ENCODE data around the gene RNF150. TPM values are rescaled to one million over a fixed set of nuclear protein-coding genes. Genes with fewer than 3 reads are reported as not detected.

RNF150 gene
- total RNA-seq, 1 experiment from 2014 or later, result 0.14 TPM

DNA sequence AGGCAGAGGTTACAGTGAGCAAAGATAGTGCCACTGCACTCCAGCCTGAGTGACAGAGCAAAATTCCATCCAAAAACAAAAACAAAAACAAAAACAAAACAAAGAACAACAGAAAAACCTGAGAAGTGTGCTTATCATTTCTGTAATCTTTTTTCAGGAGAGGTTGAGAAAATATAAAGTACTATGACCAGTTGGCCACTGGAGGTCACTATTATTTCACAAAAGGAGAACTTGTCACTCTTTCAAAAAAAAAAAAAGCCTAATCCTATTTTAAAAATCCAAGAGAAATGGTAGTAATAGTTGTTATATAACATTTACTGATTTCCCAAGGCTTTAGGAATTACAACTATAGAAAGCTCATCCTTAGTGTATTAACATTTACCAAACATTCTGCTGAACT lies 24.9 kb upstream of the RNF150 start:
- intact Hi-C loops (cut with micrococcal nuclease; ENCODE audit: unreplicated experiment), result loop anchor here (1.0 kb wide), 3 partner anchors 149 to 553 kb away; no protein-coding TSS in a partner anchor

DNA sequence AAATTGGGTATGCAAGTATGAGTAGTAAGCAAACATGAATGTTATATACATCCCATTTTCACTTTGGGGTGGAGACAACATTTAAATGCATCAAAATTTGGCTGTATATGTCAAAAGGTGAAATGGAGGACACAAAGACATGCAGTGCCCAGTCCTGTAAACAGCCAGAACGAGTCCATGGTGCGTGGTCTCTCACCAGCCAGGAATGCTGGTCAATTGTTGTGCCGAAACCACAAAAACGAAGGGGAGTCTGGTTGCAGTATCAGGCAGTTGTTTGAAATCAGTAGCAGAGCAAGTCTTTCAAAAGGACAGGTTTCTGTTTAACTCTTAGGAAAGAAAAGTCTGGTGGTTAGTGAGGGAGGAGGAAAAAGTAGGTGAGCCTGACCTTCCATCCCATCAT lies 22.3 kb upstream of the RNF150 start:
- intact Hi-C loops (cut with micrococcal nuclease; ENCODE audit: unreplicated experiment), result no loop called here
- CTCF ChIA-PET, result no interaction called here
- Histone ChIP-seq H3K9me3 (no peaks in the 10 kb centered on the region), H3K4me1 (no peaks in the 10 kb centered on the region), H3K4me3 (ENCODE audit: low read depth, low read length) (no peak overlapping the region), H3K36me3 (ENCODE audit: control insufficient read depth, insufficient read depth, low read length) (no peaks in the 10 kb centered on the region), H3K27me3 (replicated peaks; ENCODE audit: control insufficient read depth, insufficient read depth, low read length) (no peaks in the 10 kb centered on the region)
- peaks cover 12% of the 10 kb centered on the region for H3K27me3 Mint-ChIP-seq (ENCODE audit: insufficient read depth, unreplicated experiment)
- no peaks in the 10 kb centered on the region for H3K36me3 Mint-ChIP-seq (ENCODE audit: insufficient read depth, unreplicated experiment)
- no TSS peak for BruUV-seq (replicated peaks)
- no peak overlapping the region for H3K27ac Mint-ChIP-seq (ENCODE audit: unreplicated experiment)
- DNase-seq, result no peak
- POLR2A ChIA-PET, result no interaction called here
- no peaks in the 10 kb centered on the region for H3K4me1 Mint-ChIP-seq (ENCODE audit: low read depth, unreplicated experiment)
- no peaks in the 10 kb centered on the region for H3K9me3 Mint-ChIP-seq (ENCODE audit: unreplicated experiment)
- TF ChIP-seq, protein P1, sequence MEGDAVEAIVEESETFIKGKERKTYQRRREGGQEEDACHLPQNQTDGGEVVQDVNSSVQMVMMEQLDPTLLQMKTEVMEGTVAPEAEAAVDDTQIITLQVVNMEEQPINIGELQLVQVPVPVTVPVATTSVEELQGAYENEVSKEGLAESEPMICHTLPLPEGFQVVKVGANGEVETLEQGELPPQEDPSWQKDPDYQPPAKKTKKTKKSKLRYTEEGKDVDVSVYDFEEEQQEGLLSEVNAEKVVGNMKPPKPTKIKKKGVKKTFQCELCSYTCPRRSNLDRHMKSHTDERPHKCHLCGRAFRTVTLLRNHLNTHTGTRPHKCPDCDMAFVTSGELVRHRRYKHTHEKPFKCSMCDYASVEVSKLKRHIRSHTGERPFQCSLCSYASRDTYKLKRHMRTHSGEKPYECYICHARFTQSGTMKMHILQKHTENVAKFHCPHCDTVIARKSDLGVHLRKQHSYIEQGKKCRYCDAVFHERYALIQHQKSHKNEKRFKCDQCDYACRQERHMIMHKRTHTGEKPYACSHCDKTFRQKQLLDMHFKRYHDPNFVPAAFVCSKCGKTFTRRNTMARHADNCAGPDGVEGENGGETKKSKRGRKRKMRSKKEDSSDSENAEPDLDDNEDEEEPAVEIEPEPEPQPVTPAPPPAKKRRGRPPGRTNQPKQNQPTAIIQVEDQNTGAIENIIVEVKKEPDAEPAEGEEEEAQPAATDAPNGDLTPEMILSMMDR (IDR thresholded peaks at IDR 0.05; ENCODE audit: insufficient read depth in 1 of 2, low read depth in 1 of 2, low read length in 1 of 2, severe bottlenecking in 1 of 2, unreplicated experiment in 1 of 2), result no peak
- H3K4me3 Mint-ChIP-seq (ENCODE audit: unreplicated experiment), result no peak overlapping the region

More for the DNA sequence above, 24.9 kb upstream of the RNF150 start:
- POLR2A ChIA-PET, result no interaction called here
- H3K27ac Mint-ChIP-seq (ENCODE audit: unreplicated experiment), result no peak overlapping the region
- H3K36me3 Mint-ChIP-seq (ENCODE audit: insufficient read depth, unreplicated experiment), result no peaks in the 10 kb centered on the region
- Histone ChIP-seq H3K4me3 (ENCODE audit: low read depth, low read length) (no peak overlapping the region), H3K36me3 (ENCODE audit: control insufficient read depth, insufficient read depth, low read length) (no peaks in the 10 kb centered on the region), H3K4me1 (no peaks in the 10 kb centered on the region), H3K9me3 (no peaks in the 10 kb centered on the region), H3K27me3 (replicated peaks; ENCODE audit: control insufficient read depth, insufficient read depth, low read length) (no peaks in the 10 kb centered on the region)
- DNase-seq, result peak in 1 of 2 experiments; percentile 18
- peaks cover 11% of the 10 kb centered on the region for H3K27me3 Mint-ChIP-seq (ENCODE audit: insufficient read depth, unreplicated experiment)
- BruUV-seq (replicated peaks), result no TSS peak
- no peaks in the 10 kb centered on the region for H3K9me3 Mint-ChIP-seq (ENCODE audit: unreplicated experiment)
- no peak overlapping the region for H3K4me3 Mint-ChIP-seq (ENCODE audit: unreplicated experiment)
- TF ChIP-seq, protein P1 (IDR thresholded peaks at IDR 0.05; ENCODE audit: insufficient read depth in 1 of 2, low read depth in 1 of 2, low read length in 1 of 2, severe bottlenecking in 1 of 2, unreplicated experiment in 1 of 2), result peak; percentile 37 to 47
- CTCF ChIA-PET, result no interaction called here
- no peaks in the 10 kb centered on the region for H3K4me1 Mint-ChIP-seq (ENCODE audit: low read depth, unreplicated experiment)

DNA sequence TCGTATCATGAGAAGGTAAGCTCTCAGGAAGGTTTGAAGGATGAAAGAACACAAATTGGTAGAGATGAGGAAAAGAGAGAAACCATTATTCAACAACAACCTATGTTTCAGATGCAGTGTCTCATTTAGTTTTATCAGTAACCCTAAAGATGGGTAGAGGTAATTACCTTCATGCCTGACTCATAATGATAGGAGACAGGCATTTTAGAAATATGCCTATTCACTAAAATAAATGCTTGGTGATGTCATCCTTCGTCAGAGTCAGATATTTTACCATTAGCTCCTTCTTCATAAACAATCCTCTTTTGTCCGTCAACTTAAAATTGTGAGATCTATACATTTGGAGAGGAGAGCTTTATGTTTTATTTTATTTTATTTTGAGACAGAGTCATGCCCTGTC lies 21.5 kb upstream of the RNF150 start:
- Histone ChIP-seq H3K4me3 (ENCODE audit: low read depth, low read length) (no peak overlapping the region), H3K27me3 (replicated peaks; ENCODE audit: control insufficient read depth, insufficient read depth, low read length) (no peaks in the 10 kb centered on the region), H3K9me3 (no peaks in the 10 kb centered on the region), H3K36me3 (ENCODE audit: control insufficient read depth, insufficient read depth, low read length) (no peaks in the 10 kb centered on the region), H3K4me1 (no peaks in the 10 kb centered on the region)
- CTCF ChIA-PET, result no interaction called here
- TF ChIP-seq, protein P1 (IDR thresholded peaks at IDR 0.05; ENCODE audit: insufficient read depth in 1 of 2, low read depth in 1 of 2, low read length in 1 of 2, severe bottlenecking in 1 of 2, unreplicated experiment in 1 of 2), result no peak
- POLR2A ChIA-PET, result no interaction called here
- no peak for DNase-seq
- intact Hi-C loops (cut with micrococcal nuclease; ENCODE audit: unreplicated experiment), result no loop called here
- no peaks in the 10 kb centered on the region for H3K4me1 Mint-ChIP-seq (ENCODE audit: low read depth, unreplicated experiment)
- no peaks in the 10 kb centered on the region for H3K9me3 Mint-ChIP-seq (ENCODE audit: unreplicated experiment)
- H3K27me3 Mint-ChIP-seq (ENCODE audit: insufficient read depth, unreplicated experiment), result peaks cover 14% of the 10 kb centered on the region
- BruUV-seq (replicated peaks), result no TSS peak
- H3K4me3 Mint-ChIP-seq (ENCODE audit: unreplicated experiment), result no peak overlapping the region
- no peak overlapping the region for H3K27ac Mint-ChIP-seq (ENCODE audit: unreplicated experiment)
- no peaks in the 10 kb centered on the region for H3K36me3 Mint-ChIP-seq (ENCODE audit: insufficient read depth, unreplicated experiment)

Data from Caco-2 (cell line).